GM12878 (cell line): ENCODE measurements around the gene VCAN. TPM values are rescaled to one million over a fixed set of nuclear protein-coding genes. Genes with fewer than 3 reads are reported as not detected.

Experiments used
- ATAC-seq: fragments of 200-7000 bp; cut with Tn5 transposase; 3 replicates; pipeline ENCODE4 v1.9.1; 2020; ENCODE audit warnings: mild to moderate bottlenecking, moderate library complexity
- Bru-seq: library from RNA; stranded (reverse); fragments of 400-500 nt; gene quantifications from one replicate; lab custom pipeline; 2021; lab: Mats Ljungman, UMichigan
- BruChase-seq, 2 experiments: library from RNA; stranded (reverse); fragments of 400-500 nt; gene quantifications; one replicate each; lab custom pipeline; 2021; lab: Mats Ljungman, UMichigan
- BruUV-seq: library from RNA; stranded (reverse); fragments of 400-500 nt; replicated peaks from 2 replicates; lab custom pipeline; 2021; lab: Mats Ljungman, UMichigan
- CTCF ChIA-PET: fragments of 300-600 bp; sonication (Branson Sonifier 250); formaldehyde crosslinking; extraction: SDS; loops from one replicate; lab custom pipeline; 2021; ENCODE audit warnings: inconsistent platforms; lab: Yijun Ruan, JAX
- POLR2A ChIA-PET: fragments of 350-600 bp; formaldehyde crosslinking; extraction: SDS; loops from one replicate; lab custom pipeline; 2021; ENCODE audit warnings: inconsistent platforms; lab: Charles Lee
- RAD21 ChIA-PET: fragments of 300-600 bp; sonication (Branson Sonifier 250); formaldehyde crosslinking; loops from one replicate; lab custom pipeline; 2023; ENCODE audit warnings: antibody characterized with exemption; ENCODE audit not compliant: unreplicated experiment; lab: Charles Lee
- SMC1A ChIA-PET: fragments of 300-600 bp; sonication (Branson Sonifier 250); formaldehyde crosslinking; loops from one replicate; lab custom pipeline; 2023; ENCODE audit not compliant: unreplicated experiment, uncharacterized antibody; lab: Charles Lee
- DNase-seq: peaks from one replicate; pipeline ENCODE4 v3.0.0-alpha.2; 2011; ENCODE audit warnings: low read depth, low spot score
- FAIRE-seq: peaks from 3 replicates; lab custom pipeline; 2011; peaks lifted over from hg19 to GRCh38; lab: Jason Lieb, UNC
- H2AFZ ChIP-seq: 2 replicates; pipeline ENCODE4 v1.6.0; 2011; ENCODE audit warnings: low read depth, low read length, control low read depth; ENCODE audit not compliant: control insufficient read depth
- H3K27ac ChIP-seq: 2 replicates; pipeline ENCODE4 v1.5.1; 2011; ENCODE audit warnings: control low read depth; ENCODE audit not compliant: control insufficient read depth, insufficient read depth
- H3K27me3 ChIP-seq, 2 experiments: replicated peaks in 1 of 2; 2 replicates each; pipeline versions ENCODE4 v1.6.0 to v1.6.1; 2011; ENCODE audit warnings: low read length in 1 of 2; ENCODE audit not compliant: control insufficient read depth in 2 of 2, insufficient read depth in 2 of 2
- H3K36me3 ChIP-seq, 2 experiments: 2 replicates each; pipeline ENCODE4 v1.5.1; 2011; ENCODE audit warnings: low read length in 1 of 2; ENCODE audit not compliant: control insufficient read depth in 2 of 2, insufficient read depth in 2 of 2
- H3K4me1 ChIP-seq: 2 replicates; pipeline ENCODE4 v1.6.1; 2011; ENCODE audit warnings: mild to moderate bottlenecking, low read length, moderate library complexity, mixed read lengths; ENCODE audit not compliant: control insufficient read depth, insufficient read depth
- H3K4me2 ChIP-seq: 2 replicates; pipeline ENCODE4 v1.6.0; 2011; ENCODE audit warnings: control low read depth; ENCODE audit not compliant: control insufficient read depth, insufficient read depth
- H3K4me3 ChIP-seq: fragments of 200-600 bp; sonication (generic); 2 replicates; pipeline ENCODE4 v1.5.1; 2016
- H3K79me2 ChIP-seq: 2 replicates; pipeline ENCODE4 v1.6.0; 2011; ENCODE audit warnings: low read length; ENCODE audit not compliant: control insufficient read depth, insufficient read depth
- H3K9ac ChIP-seq: 2 replicates; pipeline ENCODE4 v1.8.0; 2011; ENCODE audit warnings: low read length, control low read depth, mixed read lengths; ENCODE audit not compliant: control insufficient read depth, insufficient read depth
- H3K9me3 ChIP-seq: replicated peaks from 3 replicates; pipeline ENCODE4 v1.5.1; 2011; ENCODE audit warnings: mild to moderate bottlenecking, low read length; ENCODE audit not compliant: control insufficient read depth, insufficient read depth
- H4K20me1 ChIP-seq: 2 replicates; pipeline ENCODE4 v1.6.0; 2011; ENCODE audit not compliant: control insufficient read depth, insufficient read depth
- EED ChIP-seq: sonication (generic); IDR thresholded peaks from 2 replicates; pipeline ENCODE4 v1.6.1; 2016; ENCODE audit warnings: antibody characterized with exemption, low read depth
- EZH2 ChIP-seq: IDR thresholded peaks from 2 replicates; pipeline ENCODE4 v1.6.1; 2012; ENCODE audit warnings: low read depth, mild to moderate bottlenecking, control low read depth, inconsistent platforms, low read length, borderline replicate concordance; ENCODE audit not compliant: control insufficient read depth
- NFXL1 ChIP-seq: fragments of 450-650 bp; IDR thresholded peaks from 2 replicates; pipeline ENCODE4 v1.6.1; 2017; ENCODE audit warnings: antibody characterized with exemption, mild to moderate bottlenecking, borderline replicate concordance
- TCF7 ChIP-seq: IDR thresholded peaks from 2 replicates; pipeline ENCODE4 v1.6.1; 2014; ENCODE audit warnings: antibody characterized with exemption, borderline replicate concordance
- WGBS: methylation state at CpG from one replicate; pipeline ENCODE4 v1.1.6; 2016; ENCODE audit warnings: low lambda C conversion rate; ENCODE audit not compliant: insufficient replicate concordance, insufficient coverage; ENCODE audit errors: missing lambda C conversion rate; 5-methylcytosine and 5-hydroxymethylcytosine counted together
- in situ Hi-C: fragments of 300-500 bp; cut with MboI; formaldehyde crosslinking; loops from 9 replicates; pipeline ENCODE4 v1.14.3; 2018; ENCODE audit warnings: mixed read lengths
- intact Hi-C: fragments of 100-400 bp; cut with micrococcal nuclease; formaldehyde crosslinking; loops from one replicate; pipeline ENCODE4 v1.14.2; 2022; ENCODE audit not compliant: unreplicated experiment
- long read RNA-seq, 2 experiments: library from polyadenylated mRNA; unstranded; transcript quantifications; one replicate each; pipeline ENCODE4 v2.0.0, GENCODE V29; 2019 to 2020
- polyA minus RNA-seq, 3 experiments: library from RNA; depleted of rRNA, polyadenylated mRNA; stranded (reverse); fragments of >200 nt; gene quantifications; 2 replicates each; pipeline ENCODE4 v1.2.3, GENCODE V29; 2011
- polyA plus RNA-seq, 11 experiments: library from polyadenylated mRNA; depleted of rRNA in 4 of 11; unstranded in 6 of 11; stranded (reverse) in 5 of 11; fragments of >200 nt; fragmentation: Nextera tagmentation in 4 of 11; fragmentation: Illumina TruSeq in 1 of 11; extraction: Ambion mirVana in 4 of 11; extraction: Trizol in 1 of 11; gene quantifications; 1 replicate in 1 of 11; 2 replicates in 10 of 11; pipeline versions ENCODE4 v1.2.1 to v1.2.3, GENCODE V29; 2011 to 2016; ENCODE audit warnings: inconsistent platforms in 2 of 11, missing spikeins in 2 of 11, low read depth in 1 of 11
- total RNA-seq, 4 experiments: library from RNA; depleted of rRNA in 3 of 4; stranded (reverse); fragments of >200 nt in 3 of 4; fragmentation: Illumina TruSeq in 1 of 4; extraction: Trizol in 1 of 4; gene quantifications; 2 replicates each; pipeline versions ENCODE4 v1.2.1 to v1.2.3, GENCODE V29; 2013 to 2021

The VCAN gene
- 12.8 and 15.6 TPM in 2 replicates for total RNA-seq (2013; cell fraction: nucleolus; rRNA removed)
- total RNA-seq (2014; rRNA removed) (7.1 and 9.2 TPM in 2 replicates), total RNA-seq (2014; rRNA removed; fragmentation: Illumina TruSeq; extraction: Trizol) (7.2 and 9.4 TPM in 2 replicates), total RNA-seq (2021) (12.3 and 15.2 TPM in 2 replicates), polyA plus RNA-seq (2011; rRNA removed) (1.2 TPM in 2 replicates), polyA plus RNA-seq (2014; fragmentation: Illumina TruSeq; extraction: Trizol) (7.9 and 10.3 TPM in 2 replicates), polyA plus RNA-seq (2014; fragmentation: Nextera tagmentation; extraction: Ambion mirVana) (1 to 10 TPM; 1.4 to 1.5 TPM), polyA plus RNA-seq (2014; rRNA removed) (5.8 and 7.2 TPM in 2 replicates), polyA plus RNA-seq (2016; fragmentation: Nextera tagmentation; extraction: Ambion mirVana) (1 to 10 TPM; 2.9 to 3.2 TPM), polyA minus RNA-seq (2011; rRNA and poly(A)+ RNA removed) (3.0 and 4.2 TPM in 2 replicates), Bru-seq, nascent RNA (percentile 40 among the genes with signal in this experiment), BruChase-seq, experiment 1, labeled RNA remaining after a 6-hour chase (percentile 47 among the genes with signal in this experiment), BruChase-seq, experiment 2, labeled RNA remaining after a 2-hour chase (percentile 40 among the genes with signal in this experiment)
- 3.8 TPM for polyA plus RNA-seq (2011; ENCODE audit: low read depth)
- polyA plus RNA-seq (2011; cell fraction: cytosol; rRNA removed), result 0.74 and 0.96 TPM in 2 replicates
- 2.4 and 3.4 TPM in 2 replicates for polyA plus RNA-seq (2011; cell fraction: nucleus; rRNA removed)
- 1.2 and 1.4 TPM in 2 replicates for polyA plus RNA-seq (2012)
- polyA minus RNA-seq (2011; cell fraction: cytosol; rRNA and poly(A)+ RNA removed), result 0.67 and 0.94 TPM in 2 replicates
- polyA minus RNA-seq (2011; cell fraction: nucleus; rRNA and poly(A)+ RNA removed), result 5.3 and 6.0 TPM in 2 replicates
- long read RNA-seq, experiment 1, result 0 reads
- long read RNA-seq, experiment 2, full-length matches to known transcripts, result 1 of 3 reads
- long read RNA-seq, experiment 2, partial matches to known transcripts, result 2 of 3 reads
- long read RNA-seq, experiment 2, other reads (novel, unspliced or antisense), result 0 of 3 reads

DNA sequence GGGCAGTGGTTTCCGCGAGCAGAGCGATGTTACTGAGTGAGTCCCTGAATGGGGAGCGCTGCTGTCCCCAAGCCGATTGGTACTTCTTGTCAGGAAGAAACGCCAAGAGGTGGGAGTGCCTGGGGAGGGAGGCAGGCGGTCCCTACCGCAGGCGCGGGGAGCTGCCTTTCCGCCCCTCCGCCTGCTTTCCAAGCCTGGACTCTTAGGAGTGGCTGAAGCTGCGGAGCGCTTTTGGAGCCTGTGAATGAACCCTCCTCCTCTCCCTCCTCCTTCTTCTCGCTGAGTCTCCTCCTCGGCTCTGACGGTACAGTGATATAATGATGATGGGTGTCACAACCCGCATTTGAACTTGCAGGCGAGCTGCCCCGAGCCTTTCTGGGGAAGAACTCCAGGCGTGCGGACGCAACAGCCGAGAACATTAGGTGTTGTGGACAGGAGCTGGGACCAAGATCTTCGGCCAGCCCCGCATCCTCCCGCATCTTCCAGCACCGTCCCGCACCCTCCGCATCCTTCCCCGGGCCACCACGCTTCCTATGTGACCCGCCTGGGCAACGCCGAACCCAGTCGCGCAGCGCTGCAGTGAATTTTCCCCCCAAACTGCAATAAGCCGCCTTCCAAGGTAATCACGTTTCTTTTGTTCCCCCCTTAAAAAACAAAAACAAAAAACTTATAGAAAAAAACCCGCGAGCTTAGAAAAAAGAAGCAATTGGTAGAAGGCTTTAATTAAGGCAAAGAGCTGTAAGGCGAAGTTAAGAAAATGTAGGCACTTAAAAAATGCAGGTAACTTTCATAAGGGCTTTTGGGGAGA is at the start of gene VCAN:
VCAN (plus strand) TSS at position 340 of the 808 bp plus-strand sequence. CDS start 11,775 bp downstream, outside the sequence.
- Histone ChIP-seq H4K20me1 (no peaks in the 10 kb centered on the region), H3K9me3 (no peaks in the 10 kb centered on the region), H2AFZ (peak within 1 kb of the TSS; percentile 30), H3K4me1 (0 out of 2 replicates have a peak, but pooled peaks cover 10% of the 10 kb centered on the region), H3K4me2 (peak within 1 kb of the TSS; percentile 87), H3K27me3 (peaks cover 15 to 20% of the 10 kb centered on the region in 2 experiments), H3K27ac (no peak within 1 kb of the TSS), H3K36me3 (no peaks in the 10 kb centered on the region), H3K4me3 (peak within 1 kb of the TSS; percentile 78; the same call in 1 of the 2 replicates), H3K9ac (0 out of 2 replicates have a peak within 1 kb of the TSS, but pooled peaks have one; percentile 7), H3K79me2 (no peaks in the 10 kb centered on the region)
- 7% methylated on average over 42 of the region's 43 CpGs for WGBS
- FAIRE-seq (peak; percentile 31), DNase-seq (no peak), ATAC-seq (no peak)
- CTCF ChIA-PET, result interaction anchor here (0.9 to 1.2 kb wide), 3 partner anchors 10 to 830 kb away, joined by 3 to 6 read pairs (median 3); no protein-coding TSS in a partner anchor
- in situ Hi-C loops, result loop anchor here (10.0 kb wide), 1 partner anchor 1117 kb away; no protein-coding TSS in a partner anchor
- TF ChIP-seq EED (peak; percentile 10; the same call in 1 of the 2 replicates), TCF7 (no peak), EZH2 (0 out of 2 replicates have a peak, but pooled peaks have one; percentile 45), NFXL1 (0 out of 2 replicates have a peak, but pooled peaks have one; percentile 50)
- RAD21 ChIA-PET, result interaction anchor here (0.6 to 0.7 kb wide), 2 partner anchors 13 to 657 kb away, joined by 3 read pairs; no protein-coding TSS in a partner anchor
- intact Hi-C loops, result loop anchor here (2.0 to 5.0 kb wide), 4 partner anchors 41 to 1119 kb away; no protein-coding TSS in a partner anchor
- BruUV-seq, result no TSS peak
- POLR2A ChIA-PET, result no interaction called here
- SMC1A ChIA-PET, result interaction anchor here (0.6 to 1.3 kb wide), 5 partner anchors 41 to 1119 kb away, joined by 3 to 4 read pairs (median 3); no protein-coding TSS in a partner anchor
